HEK293T (cell line): ENCODE measurements around the gene IQGAP3.

Experiments used
- BHLHE40 ChIP-seq: fragments of 450-650 bp; IDR thresholded peaks from 2 replicates; pipeline ENCODE4 v1.6.1; 2016; ENCODE audit warnings: mild to moderate bottlenecking, moderate library complexity, borderline replicate concordance
- ELF4 ChIP-seq: fragments of 450-650 bp; IDR thresholded peaks from 2 replicates; pipeline ENCODE4 v1.6.1; 2017; ENCODE audit warnings: antibody characterized with exemption
- FOXA1 ChIP-seq: fragments of 450-650 bp; IDR thresholded peaks from 2 replicates; pipeline ENCODE4 v1.6.1; 2016; ENCODE audit warnings: mild to moderate bottlenecking
- FOXM1 ChIP-seq: fragments of 450-650 bp; IDR thresholded peaks from 2 replicates; pipeline ENCODE4 v1.6.1; 2017; ENCODE audit warnings: mild to moderate bottlenecking, borderline replicate concordance
- SP1 ChIP-seq: fragments of 450-650 bp; IDR thresholded peaks from 2 replicates; pipeline ENCODE4 v1.6.1; 2017

- TF ChIP-seq BHLHE40 = no peak
- TF ChIP-seq FOXA1 = no peak
- no peak for TF ChIP-seq FOXM1
- TF ChIP-seq SP1 = no peak
- TF ChIP-seq ELF4 = no peak
Measured at GRCh38 chr1:156608981-156609380, 36.6 kb upstream of the IQGAP3 start.
